Spleen (tissue), 11 donors: ENCODE data around the gene ATP8A2. TPM values are rescaled to one million over a fixed set of nuclear protein-coding genes. Genes with fewer than 3 reads are reported as not detected.

ENCODE experiments used
- DNase-seq: peaks from one replicate; pipeline ENCODE4 v3.0.0-alpha.2; 2020
- H3K27ac ChIP-seq, 8 donors: fragments of 200-600 bp; sonication (generic) in 7 of 8; 1 replicate in 4 of 8; 2 replicates in 4 of 8; pipeline versions ENCODE4 v1.5.0 to v1.8.0; 2016 to 2021; ENCODE audit warnings: inconsistent platforms in 4 of 8, mild to moderate bottlenecking in 4 of 8, moderate library complexity in 1 of 8
- H3K27me3 ChIP-seq, 7 donors: fragments of 200-600 bp; sonication (generic) in 6 of 7; replicated peaks in 1 of 7; 1 replicate in 4 of 7; 2 replicates in 3 of 7; pipeline versions ENCODE4 v1.5.0 to v1.8.0; 2016 to 2021; ENCODE audit warnings: inconsistent platforms in 3 of 7, mild to moderate bottlenecking in 1 of 7
- H3K36me3 ChIP-seq, 6 donors: fragments of 200-600 bp; sonication (generic) in 5 of 6; 1 replicate in 4 of 6; 2 replicates in 2 of 6; pipeline versions ENCODE4 v1.5.0 to v1.8.0; 2016 to 2021; ENCODE audit warnings: inconsistent platforms in 2 of 6
- H3K4me1 ChIP-seq, 6 donors: fragments of 200-600 bp; sonication (generic) in 5 of 6; 1 replicate in 3 of 6; 2 replicates in 3 of 6; pipeline versions ENCODE4 v1.5.0 to v1.8.0; 2016 to 2021; ENCODE audit warnings: inconsistent platforms in 3 of 6
- H3K4me3 ChIP-seq, 8 donors: fragments of 200-600 bp; sonication (generic) in 7 of 8; 1 replicate in 4 of 8; 2 replicates in 4 of 8; pipeline versions ENCODE4 v1.5.0 to v1.8.0; 2016 to 2021; ENCODE audit warnings: inconsistent platforms in 4 of 8, mild to moderate bottlenecking in 4 of 8, moderate library complexity in 2 of 8
- H3K9me3 ChIP-seq, 8 donors: fragments of 200-600 bp; sonication (generic) in 7 of 8; 1 replicate in 4 of 8; 2 replicates in 4 of 8; pipeline versions ENCODE4 v1.5.0 to v1.8.0; 2016 to 2021; ENCODE audit warnings: inconsistent platforms in 4 of 8
- CTCF ChIP-seq, 11 experiments: fragments of 200-600 bp in 7 of 11; fragments of 450-650 bp in 4 of 11; sonication (generic) in 4 of 11; IDR thresholded peaks in 8 of 11; conservative IDR thresholded peaks in 3 of 11; 1 replicate in 7 of 11; 2 replicates in 4 of 11; pipeline versions ENCODE4 v1.4.0 to v1.8.0; 2016 to 2021; ENCODE audit warnings: antibody characterized with exemption in 11 of 11, inconsistent platforms in 4 of 11, mild to moderate bottlenecking in 1 of 11
- POLR2A ChIP-seq, 3 donors: fragments of 450-650 bp; IDR thresholded peaks; one replicate each; pipeline ENCODE4 v1.5.1; 2017; ENCODE audit warnings: antibody characterized with exemption in 3 of 3, mild to moderate bottlenecking in 1 of 3
- POLR2AphosphoS5 ChIP-seq, 3 donors: sonication (generic); formaldehyde crosslinking; IDR thresholded peaks; one replicate each; pipeline ENCODE4 v1.5.1; 2017; ENCODE audit warnings: antibody characterized with exemption in 3 of 3
- WGBS, 5 donors: extraction: QIAGEN DNeasy Blood & Tissue Kit in 3 of 5; methylation state at CpG; one replicate each; pipeline versions ENCODE4 v1.1.5 to v1.1.7; 2013 to 2018; 5-methylcytosine and 5-hydroxymethylcytosine counted together
- intact Hi-C: fragments of 100-400 bp; cut with DNase I; formaldehyde crosslinking; loops from one replicate; pipeline ENCODE4 v1.15.0; 2023; ENCODE audit warnings: low total_unique reads
- polyA plus RNA-seq, 3 donors: library from polyadenylated mRNA; stranded (reverse); fragments of 200-250 nt; gene quantifications; one replicate each; pipeline ENCODE4 v1.2.1, GENCODE V29; 2013
- total RNA-seq, 7 donors: library from RNA; depleted of rRNA in 3 of 7; stranded (reverse); fragments of >200 nt in 3 of 7; fragmentation: NEBNext Ultra II Directional in 4 of 7; extraction: Animal tissue kit (Norgen Biotek cat#: 25700) in 4 of 7; gene quantifications; one replicate each; pipeline versions ENCODE4 v1.1.0 to v1.2.1, GENCODE V29; 2016 to 2021
- donor health status: healthy with polysubstance abuse.
- donor health status: DM: no; HTN: no; CAD: no; lungs with moderate emphysema.
- donor health status: DM: no; HTN: no; CAD: no.
- donor health status: Bipolar disorder and iron deficiency.
- donor health status: healthy.
- donor health status: DM: no; HTN: no; CAD: no.
- donor health status: DM: yes; HTN: yes; CAD: no.

Gene ATP8A2
- total and polyA plus RNA-seq, 10 donors, result 0.09 to 0.46 (median 0.25) TPM

- intact Hi-C loops, result no loop called here
- peaks cover 0 to 6% (median 0%) of the 10 kb centered on the region in 6 donors for H3K4me1 ChIP-seq
- TF ChIP-seq CTCF (IDR thresholded peaks at IDR 0.05 in 8 of 11, conservative IDR thresholded peaks at IDR 0.05 in 3 of 11), result no peak
- TF ChIP-seq POLR2AphosphoS5 (IDR thresholded peaks at IDR 0.05), result no peak
- TF ChIP-seq POLR2A (IDR thresholded peaks at IDR 0.05), result no peak
- no peaks in the 10 kb centered on the region for H3K36me3 ChIP-seq
- H3K27ac ChIP-seq, result no peak overlapping the region
- H3K27me3 ChIP-seq, result peaks cover 0 to 6% (median 0%) of the 10 kb centered on the region in 7 donors
- H3K9me3 ChIP-seq, result no peaks in the 10 kb centered on the region
- no peak for DNase-seq
- no peak overlapping the region for H3K4me3 ChIP-seq
- 65 to 71% (median 68%) methylated on average over 22 of the region's 22 CpGs for WGBS, 5 donors
These were observed 648.4 kb downstream of the ATP8A2 start for GRCh38 chr13:26019881-26020870.

GRCh38 chr13:26020891-26021290 is 649.1 kb downstream of the ATP8A2 start:
- intact Hi-C loops, result no loop called here
- Histone ChIP-seq H3K27me3 (peaks cover 0 to 6% (median 0%) of the 10 kb centered on the region in 7 donors), H3K27ac (no peak overlapping the region), H3K4me1 (no peaks in the 10 kb centered on the region), H3K36me3 (no peaks in the 10 kb centered on the region), H3K9me3 (no peaks in the 10 kb centered on the region), H3K4me3 (no peak overlapping the region)
- no peak for TF ChIP-seq POLR2A (IDR thresholded peaks at IDR 0.05)
- TF ChIP-seq CTCF (IDR thresholded peaks at IDR 0.05 in 8 of 11, conservative IDR thresholded peaks at IDR 0.05 in 3 of 11), result no peak
- TF ChIP-seq POLR2AphosphoS5 (IDR thresholded peaks at IDR 0.05), result no peak
- DNase-seq, result no peak
- WGBS, 5 donors, result 78 to 85% (median 84%) methylated on average over 7 of the region's 7 CpGs

GRCh38 chr13:26021516-26021915 is 649.7 kb downstream of the ATP8A2 start:
- DNase-seq, result no peak
- H3K27ac ChIP-seq, result no peak overlapping the region
- intact Hi-C loops, result no loop called here
- no peak overlapping the region for H3K4me3 ChIP-seq
- WGBS, 5 donors, result 66 to 90% (median 83%) methylated on average over 2 of the region's 2 CpGs
- peaks cover 0 to 6% (median 0%) of the 10 kb centered on the region in 7 donors for H3K27me3 ChIP-seq
- no peaks in the 10 kb centered on the region for H3K36me3 ChIP-seq
- H3K4me1 ChIP-seq, result no peaks in the 10 kb centered on the region
- TF ChIP-seq CTCF (IDR thresholded peaks at IDR 0.05 in 8 of 11, conservative IDR thresholded peaks at IDR 0.05 in 3 of 11) (no peak), POLR2AphosphoS5 (IDR thresholded peaks at IDR 0.05) (no peak)
- H3K9me3 ChIP-seq, result no peaks in the 10 kb centered on the region

- no peak overlapping the region for H3K27ac ChIP-seq
- 82 to 91% (median 86%) methylated on average over 3 of the region's 3 CpGs for whole genome bisulfite sequencing, 5 donors
These were observed 650.2 kb downstream of the ATP8A2 start for GRCh38 chr13:26021956-26022355.

More at GRCh38 chr13:26021956-26022355, 650.2 kb downstream of the ATP8A2 start:
- TF ChIP-seq POLR2AphosphoS5 (IDR thresholded peaks at IDR 0.05), result no peak
- no peak for TF ChIP-seq POLR2A (IDR thresholded peaks at IDR 0.05)
- no peak for TF ChIP-seq CTCF (IDR thresholded peaks at IDR 0.05 in 8 of 11, conservative IDR thresholded peaks at IDR 0.05 in 3 of 11)
- Histone ChIP-seq H3K36me3 (no peaks in the 10 kb centered on the region), H3K9me3 (no peaks in the 10 kb centered on the region), H3K4me1 (no peaks in the 10 kb centered on the region), H3K4me3 (no peak overlapping the region), H3K27me3 (peaks cover 0 to 6% (median 0%) of the 10 kb centered on the region in 7 donors)
- DNase-seq, result no peak
- intact Hi-C loops, result no loop called here
